ENCODE results near the gene SHISA5.

- TF ChIP-seq CTCF (IDR thresholded peaks at IDR 0.05; ENCODE audit: low read depth, low read length) (no peak), EZH2phosphoT487 (IDR thresholded peaks at IDR 0.05; ENCODE audit: low read depth) (no peak)
These were observed 40.3 kb downstream of the SHISA5 start for GRCh38 chr3:48463703-48464102.
